ENCODE data around the gene ARFGEF2.
"Not testable (repeated sequence)": the region's sequence is repeated elsewhere in the genome, so short reads cannot be mapped to it uniquely, and the experiment has no call there.

The ARFGEF2 gene

DNA sequence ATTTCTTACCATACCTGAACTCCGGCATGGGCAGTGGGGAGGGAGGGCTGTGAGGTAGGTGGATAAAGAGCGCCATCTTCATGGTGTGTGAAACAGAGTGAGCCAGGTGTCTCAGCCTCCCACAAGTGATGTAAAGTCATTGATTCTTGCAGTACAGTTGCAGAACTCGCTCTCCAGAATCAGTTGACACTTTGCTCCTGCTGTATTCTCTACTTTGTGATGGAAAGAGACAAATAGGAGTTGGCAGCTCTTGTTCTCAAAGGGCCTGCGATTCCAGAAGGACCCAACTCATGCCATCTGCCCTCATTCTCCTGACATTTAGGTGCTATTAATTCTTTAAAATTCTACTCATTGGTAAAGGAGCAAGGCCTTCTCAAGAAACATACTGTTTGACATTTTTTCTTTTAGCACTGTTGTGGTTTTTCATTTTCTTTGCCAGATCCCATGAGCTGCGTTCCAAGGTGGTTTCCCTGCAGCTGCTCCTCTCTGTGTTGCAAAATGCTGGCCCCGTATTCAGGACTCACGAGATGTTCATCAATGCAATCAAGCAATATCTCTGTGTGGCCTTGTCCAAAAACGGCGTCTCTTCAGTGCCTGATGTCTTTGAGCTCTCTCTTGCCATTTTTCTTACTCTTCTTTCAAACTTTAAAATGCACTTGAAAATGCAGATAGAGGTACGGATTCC is 49.3 kb downstream of the ARFGEF2 start:
- in situ Hi-C loops (cut with MboI; ENCODE audit: low pct_unique_long_range_greater_than_20kb, low sequenced_read_pairs) = no loop called here
- DNase-seq = no peak

DNA sequence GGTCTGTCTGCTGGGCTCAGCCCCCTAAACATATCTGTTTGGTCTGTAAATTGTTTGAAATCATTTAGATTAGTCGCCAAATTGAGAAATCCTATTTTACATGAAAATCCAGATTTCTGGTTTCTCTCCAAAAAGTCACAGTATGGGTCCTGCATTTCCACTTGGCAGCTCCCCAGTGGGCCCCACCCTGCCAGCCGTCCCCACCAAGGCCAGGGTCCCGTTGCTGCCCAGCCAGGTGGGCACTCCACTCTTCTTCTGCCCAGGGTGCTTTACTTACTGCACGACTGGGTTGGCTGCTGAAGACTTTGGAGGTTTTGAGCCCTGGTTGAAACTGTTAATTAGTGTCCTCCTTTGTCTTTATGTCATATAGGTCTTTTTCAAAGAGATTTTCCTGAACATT is 50.4 kb downstream of the ARFGEF2 start:
- no peak for DNase-seq
- in situ Hi-C loops (cut with MboI; ENCODE audit: low pct_unique_long_range_greater_than_20kb, low sequenced_read_pairs) = no loop called here

- no peak for DNase-seq
- in situ Hi-C loops (cut with MboI; ENCODE audit: low pct_unique_long_range_greater_than_20kb, low sequenced_read_pairs) = no loop called here
Measured at GRCh38 chr20:48972816-48973215, 51.3 kb downstream of the ARFGEF2 start.

- no peak for DNase-seq
- in situ Hi-C loops (cut with MboI; ENCODE audit: low pct_unique_long_range_greater_than_20kb, low sequenced_read_pairs) = no loop called here
Measured at GRCh38 chr20:48975955-48976354, 54.4 kb downstream of the ARFGEF2 start.

DNA sequence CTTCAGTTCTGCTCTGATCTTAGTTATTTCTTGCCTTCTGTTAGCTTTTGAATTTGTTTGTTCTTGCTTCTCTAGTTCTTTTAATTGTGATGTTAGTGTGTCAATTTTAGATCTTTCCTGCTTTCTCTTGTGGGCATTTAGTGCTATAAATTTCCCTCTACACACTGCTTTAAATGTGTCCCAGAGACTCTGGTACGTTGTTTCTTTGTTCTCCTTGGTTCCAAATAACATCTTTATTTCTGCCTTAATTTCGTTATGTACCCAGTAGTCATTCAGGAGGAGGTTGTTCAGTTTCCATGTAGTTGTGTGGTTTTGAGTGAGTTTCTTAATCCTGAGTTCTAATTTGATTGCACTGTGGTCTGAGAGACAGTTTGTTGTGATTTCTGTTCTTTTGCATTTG is 58.5 kb downstream of the ARFGEF2 start:
- in situ Hi-C loops (cut with MboI; ENCODE audit: low pct_unique_long_range_greater_than_20kb, low sequenced_read_pairs); DNase-seq: not testable (repeated sequence)

GRCh38 chr20:48983423-48984400 is 62.2 kb downstream of the ARFGEF2 start:
- in situ Hi-C loops (cut with MboI; ENCODE audit: low pct_unique_long_range_greater_than_20kb, low sequenced_read_pairs) = no loop called here
- DNase-seq = no peak

GRCh38 chr20:48984575-48985219 is 63.2 kb downstream of the ARFGEF2 start:
- no peak for DNase-seq
- in situ Hi-C loops (cut with MboI; ENCODE audit: low pct_unique_long_range_greater_than_20kb, low sequenced_read_pairs) = no loop called here

DNA sequence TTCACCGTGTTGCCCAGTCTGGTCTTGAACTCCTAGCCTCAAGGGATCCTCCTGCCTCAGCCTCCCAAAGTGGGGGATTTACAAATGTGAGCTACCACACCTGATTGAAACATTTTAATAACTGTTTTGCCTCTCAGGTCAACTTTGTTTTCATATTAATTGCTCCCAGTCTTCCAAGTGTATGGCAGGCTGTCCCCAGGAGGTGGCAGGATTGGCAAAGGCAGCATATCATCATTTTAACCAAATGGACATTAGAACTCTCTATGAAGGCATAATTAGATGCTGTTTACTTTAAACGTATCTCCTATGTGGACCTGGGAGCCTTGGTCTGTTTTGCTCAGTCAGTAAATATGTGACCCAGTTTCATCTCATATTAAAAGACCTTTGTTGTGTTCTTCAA is 65.4 kb downstream of the ARFGEF2 start:
- in situ Hi-C loops (cut with MboI; ENCODE audit: low pct_unique_long_range_greater_than_20kb, low sequenced_read_pairs) = no loop called here
- peak; percentile 15 for DNase-seq

GRCh38 chr20:48990467-48990866 is 69.0 kb downstream of the ARFGEF2 start:
- no peak for DNase-seq
- in situ Hi-C loops (cut with MboI; ENCODE audit: low pct_unique_long_range_greater_than_20kb, low sequenced_read_pairs) = no loop called here

DNA sequence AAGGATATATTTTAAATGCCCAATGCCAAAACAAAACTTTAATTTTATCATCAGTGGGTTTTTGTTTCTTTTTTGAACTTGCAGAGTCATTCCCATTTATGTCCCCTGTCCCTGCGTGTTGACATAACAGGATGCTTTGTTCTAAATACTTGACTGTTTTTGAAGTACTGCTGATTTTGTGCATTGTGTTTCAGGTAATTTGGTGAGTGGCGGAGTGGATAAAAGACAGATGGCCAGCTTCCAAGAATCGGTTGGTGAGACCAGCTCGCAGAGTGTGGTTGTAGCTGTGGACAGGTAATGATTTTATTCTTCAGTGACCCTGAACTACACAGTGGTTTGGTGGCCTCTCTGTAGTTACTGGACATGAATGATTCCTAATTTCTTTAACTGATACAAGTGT is 74.1 kb downstream of the ARFGEF2 start:
- in situ Hi-C loops (cut with MboI; ENCODE audit: low pct_unique_long_range_greater_than_20kb, low sequenced_read_pairs) = no loop called here
- DNase-seq = no peak

- in situ Hi-C loops (cut with MboI; ENCODE audit: low pct_unique_long_range_greater_than_20kb, low sequenced_read_pairs) = no loop called here
- no peak for DNase-seq
Measured at GRCh38 chr20:48999890-49000870, 78.7 kb downstream of the ARFGEF2 start.

DNA sequence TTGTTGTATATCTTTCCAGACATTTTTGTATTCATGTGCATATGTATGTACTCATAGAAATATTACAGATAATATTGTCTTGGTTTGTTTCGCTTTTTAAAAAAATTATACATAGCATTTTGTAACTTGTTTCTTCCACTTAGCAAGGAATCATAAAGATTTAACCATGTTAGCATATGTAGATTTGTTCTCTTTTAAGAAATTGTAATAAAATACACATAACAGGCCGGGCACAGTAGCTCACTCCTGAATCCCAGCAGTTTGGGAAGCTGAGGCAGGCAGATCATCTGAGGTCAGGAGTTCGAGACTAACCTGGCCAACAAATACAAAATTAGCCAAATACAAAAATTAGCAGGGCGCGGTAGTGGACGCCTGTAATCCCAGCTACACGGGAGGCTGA is 80.2 kb downstream of the ARFGEF2 start:
- in situ Hi-C loops (cut with MboI; ENCODE audit: low pct_unique_long_range_greater_than_20kb, low sequenced_read_pairs) = no loop called here

GRCh38 chr20:49006446-49006980 is 85.0 kb downstream of the ARFGEF2 start:
- no peak for DNase-seq
- in situ Hi-C loops (cut with MboI; ENCODE audit: low pct_unique_long_range_greater_than_20kb, low sequenced_read_pairs) = no loop called here

More for the DNA sequence above, 80.2 kb downstream of the ARFGEF2 start:
- no peak for DNase-seq

DNA sequence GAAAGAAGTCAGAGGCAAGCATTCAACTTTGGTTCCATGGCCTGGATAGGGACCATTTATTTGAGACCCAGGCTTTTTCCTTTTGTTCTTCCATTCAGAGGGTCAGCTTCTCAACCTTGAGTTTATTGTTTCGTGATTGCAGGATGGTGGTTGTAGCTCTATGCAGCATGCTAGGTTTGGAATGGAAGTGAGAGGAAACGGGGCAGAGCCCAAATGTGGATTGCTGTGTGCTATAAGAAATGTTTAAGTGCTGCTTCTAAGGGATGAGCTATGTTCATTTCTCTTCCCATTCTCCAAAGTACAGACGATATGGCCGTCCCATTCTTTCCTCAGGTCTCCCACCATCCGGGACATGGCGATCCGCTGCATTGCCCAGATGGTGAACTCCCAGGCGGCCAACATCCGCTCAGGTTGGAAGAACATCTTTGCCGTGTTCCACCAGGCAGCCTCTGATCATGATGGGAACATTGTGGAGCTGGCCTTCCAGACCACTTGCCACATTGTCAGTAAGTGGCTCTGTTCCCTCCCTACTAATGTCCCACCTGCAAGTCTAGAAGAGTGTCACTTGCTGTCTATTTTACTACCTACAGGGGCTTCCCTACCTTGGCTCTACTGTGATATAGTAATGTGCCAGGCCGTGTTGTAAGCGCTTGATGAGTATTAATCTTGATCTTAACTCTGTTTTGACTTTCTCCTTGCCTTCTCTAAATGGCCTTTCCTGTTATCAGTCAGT is 88.6 kb downstream of the ARFGEF2 start:
- in situ Hi-C loops (cut with MboI; ENCODE audit: low pct_unique_long_range_greater_than_20kb, low sequenced_read_pairs) = no loop called here
- no peak for DNase-seq

DNA sequence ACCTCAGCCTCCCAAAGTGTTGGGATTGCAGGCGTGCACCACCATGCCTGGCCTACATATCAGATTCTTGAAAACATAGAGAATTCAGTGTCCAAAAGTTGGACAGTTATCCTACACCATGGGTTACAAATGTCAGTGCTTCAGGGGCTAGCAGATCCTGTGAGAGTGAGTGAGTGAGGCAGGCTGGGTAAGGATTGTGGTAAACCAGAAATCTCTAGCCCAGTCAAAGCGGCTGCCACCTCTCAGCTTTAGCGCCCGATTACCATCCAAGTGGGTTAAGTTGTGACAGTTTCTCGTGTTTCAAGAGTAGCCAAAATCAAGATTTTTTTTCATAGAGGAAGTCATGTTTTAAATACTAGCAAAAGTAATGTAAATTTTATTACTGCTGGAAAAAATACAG is 102.7 kb downstream of the ARFGEF2 start:
- in situ Hi-C loops (cut with MboI; ENCODE audit: low pct_unique_long_range_greater_than_20kb, low sequenced_read_pairs) = no loop called here
- DNase-seq = no peak

DNA sequence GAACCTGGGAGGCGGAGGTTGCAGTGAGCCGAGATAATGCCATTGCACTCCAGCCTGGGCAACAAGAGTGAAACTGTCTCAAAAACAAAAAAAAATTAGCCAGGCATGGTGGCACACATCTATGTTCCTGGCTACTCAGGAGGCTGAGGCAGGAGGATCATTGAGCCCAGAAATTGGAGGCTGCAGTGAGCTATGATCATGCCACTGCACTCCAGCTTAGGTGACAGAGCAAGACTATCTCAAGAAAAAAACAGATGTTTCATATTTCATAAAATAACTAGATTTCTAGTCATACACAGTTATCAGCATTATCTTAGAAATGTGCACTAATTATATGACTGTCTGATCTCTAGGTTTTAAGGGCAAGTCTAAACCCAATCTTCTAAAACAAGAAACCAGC is 106.7 kb downstream of the ARFGEF2 start:
- DNase-seq; in situ Hi-C loops (cut with MboI; ENCODE audit: low pct_unique_long_range_greater_than_20kb, low sequenced_read_pairs): not testable (repeated sequence)

- in situ Hi-C loops (cut with MboI; ENCODE audit: low pct_unique_long_range_greater_than_20kb, low sequenced_read_pairs) = no loop called here
- peak; percentile 23 for DNase-seq
Measured at GRCh38 chr20:49028684-49029083, 107.2 kb downstream of the ARFGEF2 start.

DNA sequence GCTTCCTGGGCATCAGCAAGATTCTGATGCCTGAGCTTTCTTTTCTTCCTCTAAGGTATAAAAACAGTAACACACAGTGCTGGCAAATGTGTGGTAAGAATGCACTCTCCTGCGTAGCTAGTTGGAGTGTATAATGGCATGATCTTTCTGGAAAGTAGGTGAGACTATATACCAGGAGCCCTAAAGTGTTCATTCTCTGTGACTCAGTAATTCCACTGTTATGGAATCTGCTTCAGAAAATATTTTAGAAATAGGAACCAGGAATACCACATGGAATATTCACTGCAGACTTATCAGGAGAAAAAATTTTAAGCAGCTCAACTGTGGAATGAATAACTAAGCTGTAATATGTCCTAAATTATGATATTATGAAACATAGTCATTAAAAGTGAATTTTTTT is 107.7 kb downstream of the ARFGEF2 start:
- DNase-seq = no peak
- in situ Hi-C loops (cut with MboI; ENCODE audit: low pct_unique_long_range_greater_than_20kb, low sequenced_read_pairs) = no loop called here
